Pancreas (tissue), 10 donors: ENCODE data around the gene TBC1D14. TPM values are rescaled to one million over a fixed set of nuclear protein-coding genes. Genes with fewer than 3 reads are reported as not detected.

Experiments
- ATAC-seq, 4 donors: fragments of 200-7000 bp; cut with Tn5 transposase; one replicate each; pipeline versions ENCODE4 v1.8.0 to v1.9.1; 2020; ENCODE audit warnings: mild to moderate bottlenecking in 4 of 4, moderate library complexity in 4 of 4
- DNase-seq, 6 donors: peaks; one replicate each; pipeline ENCODE4 v3.0.0-alpha.2; 2020
- FAIRE-seq: peaks from 2 replicates; lab custom pipeline; 2012; peaks lifted over from hg19 to GRCh38; lab: Jason Lieb, UNC
- H3K27ac ChIP-seq, 4 donors: fragments of 200-600 bp; sonication (generic); 1 replicate in 3 of 4; 2 replicates in 1 of 4; pipeline versions ENCODE4 v1.5.0 to v1.8.0; 2020
- H3K27me3 ChIP-seq, 4 donors: fragments of 200-600 bp; one replicate each; pipeline ENCODE4 v1.8.0; 2021
- H3K36me3 ChIP-seq, 3 donors: fragments of 200-600 bp; sonication (generic) in 1 of 3; one replicate each; pipeline versions ENCODE4 v1.5.0 to v1.8.0; 2020 to 2021
- H3K4me1 ChIP-seq, 3 donors: fragments of 200-600 bp; one replicate each; pipeline ENCODE4 v1.8.0; 2021
- H3K4me3 ChIP-seq, 4 donors: fragments of 200-600 bp; sonication (generic) in 2 of 4; one replicate each; pipeline versions ENCODE4 v1.5.0 to v1.8.0; 2020 to 2021
- H3K9me3 ChIP-seq, 4 donors: fragments of 200-600 bp; one replicate each; pipeline ENCODE4 v1.8.0; 2021
- WGBS, 2 donors: extraction: QIAGEN DNeasy Blood & Tissue Kit; methylation state at CpG; one replicate each; pipeline ENCODE4 v1.1.7; 2013; 5-methylcytosine and 5-hydroxymethylcytosine counted together
- intact Hi-C, 3 donors: fragments of 100-400 bp; cut with DNase I; formaldehyde crosslinking; loops; one replicate each; pipeline versions ENCODE4 v1.11.1 to v1.14.2; 2022
- polyA plus RNA-seq, 2 donors: library from polyadenylated mRNA; stranded (reverse); fragments of 200-250 nt; gene quantifications; one replicate each; pipeline ENCODE4 v1.2.3, GENCODE V29; 2013
- total RNA-seq, 6 donors: library from RNA; stranded (reverse); fragmentation: NEBNext Ultra II Directional in 4 of 6; extraction: Animal tissue kit (Norgen Biotek cat#: 25700) in 4 of 6; gene quantifications; one replicate each; pipeline versions ENCODE4 v1.2.1 to v1.2.4, GENCODE V29; 2021 to 2023
- TF ChIP-seq, protein P1 (sequence below), 4 donors: fragments of 200-600 bp; sonication (generic) in 3 of 4; IDR thresholded peaks; one replicate each; pipeline versions ENCODE4 v1.5.0 to v1.8.0; 2021; ENCODE audit warnings: antibody characterized with exemption in 4 of 4
- donor health status: healthy with polysubstance abuse.
- donor health status: DM: no; HTN: no; CAD: no; lungs with moderate emphysema.
- donor health status: DM: no; HTN: no; CAD: no.
- donor health status: control.
- donor health status: control.
- donor health status: Bipolar disorder and iron deficiency.
- donor health status: DM: yes; HTN: yes; CAD: no.
- donor health status: DM: no; HTN: no; CAD: no.
- donor health status: DM: no; HTN: no; CAD: no.
- donor health status: DM: yes; HTN: yes; CAD: no.

Gene TBC1D14
- total and polyA plus RNA-seq, 8 donors: 8.9 to 23.9 (median 14.8) TPM

DNA sequence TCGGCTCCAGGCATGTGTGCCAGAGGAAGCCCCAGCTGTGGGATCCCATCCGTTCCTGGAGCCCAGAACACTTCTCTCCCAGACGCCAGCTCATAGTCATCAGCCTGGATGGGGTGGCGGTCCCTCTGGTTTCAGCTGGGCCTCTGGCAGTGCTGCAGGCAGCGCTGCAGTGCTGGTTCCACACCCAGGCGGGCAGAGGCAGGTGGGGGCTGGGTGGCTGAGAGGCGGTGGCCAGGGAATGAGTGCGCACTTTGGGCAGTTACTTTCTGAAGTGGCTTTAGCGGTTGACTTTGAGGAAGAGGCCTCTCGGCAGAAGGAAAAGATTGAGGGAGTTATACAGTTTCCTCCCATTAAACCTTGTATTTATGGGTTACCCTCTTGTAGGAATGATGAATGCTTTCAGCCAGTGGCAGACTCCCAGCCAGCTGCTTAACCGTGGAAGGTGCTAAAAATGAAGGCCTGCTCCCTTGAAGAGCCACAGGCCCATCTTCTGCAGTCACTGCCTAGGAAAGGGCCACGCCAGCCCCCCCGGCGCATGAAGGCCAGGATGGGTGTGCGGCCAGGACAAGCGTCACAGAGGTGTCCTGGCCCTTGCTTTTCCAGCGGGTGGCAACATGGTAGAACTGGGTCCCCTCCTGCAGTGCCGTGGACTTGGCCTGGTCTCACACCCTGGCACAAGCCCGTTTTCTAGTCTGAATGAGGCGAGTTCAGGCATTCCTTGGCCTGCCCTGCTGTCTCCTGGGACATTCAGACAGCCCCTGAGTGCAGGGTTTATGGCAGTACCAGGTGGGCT lies 143.5 kb downstream of the TBC1D14 start:
- Histone ChIP-seq H3K4me3 (no peak overlapping the region), H3K4me1 (peaks cover 18 to 23% (median 18%) of the 10 kb centered on the region in 3 donors), H3K27me3 (no peaks in the 10 kb centered on the region), H3K9me3 (no peaks in the 10 kb centered on the region), H3K27ac (no peak overlapping the region), H3K36me3 (peaks cover 0 to 32% (median 0%) of the 10 kb centered on the region in 3 donors)
- intact Hi-C loops: no loop called here
- DNase-seq: peak in 1 of 6 donors; percentile 29
- no peak for FAIRE-seq
- WGBS, 2 donors: 77 to 80% methylated on average over 20 of the region's 20 CpGs
- TF ChIP-seq, protein P1, sequence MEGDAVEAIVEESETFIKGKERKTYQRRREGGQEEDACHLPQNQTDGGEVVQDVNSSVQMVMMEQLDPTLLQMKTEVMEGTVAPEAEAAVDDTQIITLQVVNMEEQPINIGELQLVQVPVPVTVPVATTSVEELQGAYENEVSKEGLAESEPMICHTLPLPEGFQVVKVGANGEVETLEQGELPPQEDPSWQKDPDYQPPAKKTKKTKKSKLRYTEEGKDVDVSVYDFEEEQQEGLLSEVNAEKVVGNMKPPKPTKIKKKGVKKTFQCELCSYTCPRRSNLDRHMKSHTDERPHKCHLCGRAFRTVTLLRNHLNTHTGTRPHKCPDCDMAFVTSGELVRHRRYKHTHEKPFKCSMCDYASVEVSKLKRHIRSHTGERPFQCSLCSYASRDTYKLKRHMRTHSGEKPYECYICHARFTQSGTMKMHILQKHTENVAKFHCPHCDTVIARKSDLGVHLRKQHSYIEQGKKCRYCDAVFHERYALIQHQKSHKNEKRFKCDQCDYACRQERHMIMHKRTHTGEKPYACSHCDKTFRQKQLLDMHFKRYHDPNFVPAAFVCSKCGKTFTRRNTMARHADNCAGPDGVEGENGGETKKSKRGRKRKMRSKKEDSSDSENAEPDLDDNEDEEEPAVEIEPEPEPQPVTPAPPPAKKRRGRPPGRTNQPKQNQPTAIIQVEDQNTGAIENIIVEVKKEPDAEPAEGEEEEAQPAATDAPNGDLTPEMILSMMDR (IDR thresholded peaks at IDR 0.05): no peak
- ATAC-seq: peak in 1 of 4 donors; percentile 21

DNA sequence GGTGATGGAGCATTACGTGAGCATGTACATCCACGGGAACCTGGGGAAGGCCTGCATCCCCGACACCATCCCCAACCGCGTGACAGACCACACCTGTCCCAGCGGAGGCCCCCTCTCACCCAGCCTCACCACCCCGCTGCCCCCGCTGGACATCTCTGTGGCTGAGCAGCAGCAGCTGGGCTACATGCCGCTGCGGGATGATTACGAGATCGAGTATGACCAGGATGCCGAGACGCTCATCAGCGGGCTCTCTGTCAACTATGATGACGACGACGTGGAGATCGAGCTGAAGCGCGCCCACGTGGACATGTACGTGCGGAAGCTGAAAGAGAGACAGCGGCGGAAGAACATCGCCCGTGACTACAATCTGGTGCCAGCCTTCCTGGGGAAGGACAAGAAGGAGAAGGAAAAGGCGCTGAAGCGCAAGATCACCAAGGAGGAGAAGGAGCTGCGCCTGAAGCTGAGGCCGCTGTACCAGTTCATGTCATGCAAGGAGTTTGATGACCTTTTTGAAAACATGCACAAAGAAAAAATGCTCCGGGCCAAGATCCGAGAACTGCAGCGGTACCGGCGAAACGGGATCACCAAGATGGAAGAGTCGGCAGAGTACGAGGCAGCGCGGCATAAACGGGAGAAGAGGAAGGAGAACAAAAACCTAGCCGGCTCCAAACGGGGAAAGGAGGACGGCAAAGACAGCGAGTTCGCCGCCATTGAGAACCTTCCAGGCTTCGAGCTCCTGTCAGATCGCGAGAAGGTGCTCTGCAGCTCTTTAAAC lies 144.7 kb downstream of the TBC1D14 start:
- Histone ChIP-seq H3K36me3 (peaks cover 0 to 37% (median 0%) of the 10 kb centered on the region in 3 donors), H3K4me1 (peaks cover 15 to 22% (median 18%) of the 10 kb centered on the region in 3 donors), H3K4me3 (no peak overlapping the region), H3K27ac (no peak overlapping the region), H3K9me3 (no peaks in the 10 kb centered on the region), H3K27me3 (no peaks in the 10 kb centered on the region)
- no peak for ATAC-seq
- TF ChIP-seq, protein P1 (IDR thresholded peaks at IDR 0.05): no peak
- no peak for FAIRE-seq
- intact Hi-C loops: no loop called here
- DNase-seq: peak in 1 of 6 donors; percentile 62
- WGBS, 2 donors: 95 to 96% methylated on average over 52 of the region's 52 CpGs

DNA sequence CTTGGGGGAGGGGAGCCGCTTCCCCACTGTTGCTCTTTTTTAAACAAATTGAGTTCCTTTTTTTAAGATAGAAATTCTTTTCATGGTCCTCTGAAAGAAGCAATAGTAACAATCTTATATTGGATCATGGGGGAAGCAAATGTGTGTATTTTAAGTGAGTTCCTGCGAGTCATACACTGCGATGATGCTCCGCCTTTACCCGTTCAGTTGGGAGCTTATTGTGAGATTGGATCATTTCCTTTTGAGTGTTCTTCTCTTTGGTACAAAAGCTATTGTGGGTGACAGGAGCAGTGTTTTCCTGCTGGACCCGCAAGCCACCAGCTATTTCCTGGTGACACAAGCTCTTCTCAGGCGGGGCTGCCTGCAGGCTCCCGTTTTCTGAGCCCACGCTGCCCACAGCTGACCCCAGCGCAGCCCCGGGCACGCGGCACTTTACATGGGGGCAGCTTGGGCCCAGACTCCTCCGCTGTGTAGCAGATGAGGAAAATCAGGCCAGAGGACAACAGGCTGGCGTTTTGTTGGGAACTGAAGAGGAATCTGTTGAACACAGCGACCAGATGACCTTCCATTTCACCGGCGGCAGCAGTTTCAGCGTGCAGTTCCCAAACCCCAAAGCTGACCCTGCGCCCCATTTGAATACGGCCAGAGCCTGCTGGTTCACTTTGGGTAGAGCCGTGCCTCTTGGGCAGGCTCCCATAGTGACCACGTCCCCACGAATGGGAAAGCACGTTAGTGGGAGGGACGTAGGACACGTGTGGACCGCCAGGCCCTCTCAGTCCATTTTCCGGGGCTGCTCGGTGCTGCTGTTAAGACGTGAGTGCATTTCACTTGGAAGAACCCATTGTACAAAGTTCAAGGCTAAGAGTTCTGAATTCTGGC lies 145.7 kb downstream of the TBC1D14 start:
- Histone ChIP-seq H3K9me3 (no peaks in the 10 kb centered on the region), H3K27ac (no peak overlapping the region), H3K4me3 (no peak overlapping the region), H3K27me3 (no peaks in the 10 kb centered on the region), H3K4me1 (peaks cover 6 to 14% (median 8%) of the 10 kb centered on the region in 3 donors), H3K36me3 (peaks cover 0 to 45% (median 0%) of the 10 kb centered on the region in 3 donors)
- DNase-seq (no peak), ATAC-seq (no peak), FAIRE-seq (no peak)
- WGBS, 2 donors: 90 to 91% methylated on average over 31 of the region's 31 CpGs
- intact Hi-C loops: no loop called here
- TF ChIP-seq, protein P1 (IDR thresholded peaks at IDR 0.05): no peak

DNA sequence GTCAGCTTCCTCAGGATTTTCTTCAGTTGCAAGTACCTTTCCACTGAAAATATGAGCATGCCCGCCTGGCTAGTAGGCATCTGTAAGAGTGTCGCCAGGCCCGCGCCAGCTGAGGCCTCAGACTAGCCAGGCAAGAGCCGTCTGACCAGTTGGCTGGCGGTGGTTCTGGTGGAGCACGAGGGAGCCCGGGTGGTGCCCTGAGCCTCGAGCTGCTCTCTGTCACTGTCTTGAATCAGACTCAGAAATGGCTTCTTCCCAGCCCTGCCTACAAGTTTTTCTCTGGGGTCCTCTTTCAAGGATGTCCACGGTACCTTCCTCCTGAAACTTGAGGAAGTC lies 146.3 kb downstream of the TBC1D14 start:
- intact Hi-C loops: no loop called here
- no peak for FAIRE-seq
- Histone ChIP-seq H3K27me3 (no peaks in the 10 kb centered on the region), H3K36me3 (peaks cover 0 to 51% (median 0%) of the 10 kb centered on the region in 3 donors), H3K27ac (no peak overlapping the region), H3K4me1 (peaks cover 5 to 8% (median 5%) of the 10 kb centered on the region in 3 donors), H3K9me3 (no peaks in the 10 kb centered on the region), H3K4me3 (no peak overlapping the region)
- no peak for ATAC-seq
- peak in 1 of 6 donors; percentile 49 for DNase-seq
- WGBS, 2 donors: 79 to 88% methylated on average over 10 of the region's 10 CpGs
- TF ChIP-seq, protein P1 (IDR thresholded peaks at IDR 0.05): no peak
